OCI-LY3 (cell line): Measurements from ENCODE around the gene RERE.

ENCODE experiments used
- EZH2phosphoT487 ChIP-seq: fragments of 200-600 bp; shearing (Covaris generic); IDR thresholded peaks from 2 replicates; pipeline ENCODE4 v1.6.1; 2018; ENCODE audit warnings: antibody characterized with exemption, mixed run types, low read depth
- TF ChIP-seq, protein P1 (sequence below): fragments of 200-600, 300-600 bp; sonication (generic); IDR thresholded peaks from 2 replicates; pipeline ENCODE4 v1.5.1; 2014; ENCODE audit warnings: antibody characterized with exemption, low read length, low read depth

DNA sequence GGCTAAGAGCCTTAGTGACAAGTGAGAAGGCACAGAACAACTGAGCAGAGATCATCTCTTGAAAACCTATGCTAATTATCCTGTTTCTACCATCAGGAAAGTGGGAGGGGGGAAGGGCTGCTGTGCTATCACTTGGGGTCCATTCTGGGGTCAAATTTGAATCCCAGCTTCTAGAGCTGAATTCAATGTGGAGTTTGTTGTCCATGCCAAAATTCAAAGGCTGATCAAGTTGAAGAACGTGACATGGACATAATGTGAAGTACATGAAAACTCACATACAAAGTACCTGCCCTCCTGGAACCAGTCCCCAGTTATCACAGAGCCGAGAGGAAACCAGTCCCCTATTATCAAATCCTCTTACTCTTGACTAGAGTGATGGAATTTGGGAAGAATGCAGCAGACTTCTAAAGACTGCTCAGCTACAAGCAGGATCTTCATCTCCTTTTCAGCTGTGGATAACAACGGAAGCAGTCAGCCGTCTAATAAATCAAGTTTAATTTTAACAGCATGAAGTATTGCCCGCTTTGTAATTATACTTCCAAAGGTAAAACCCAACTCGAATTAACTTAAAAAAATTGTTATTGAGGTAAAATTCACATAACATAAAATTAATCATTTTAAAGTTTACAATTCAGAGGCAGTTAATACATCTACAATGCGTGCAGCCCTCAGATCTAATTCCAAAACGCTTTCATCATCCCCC lies 421.2 kb downstream of the RERE start:
- TF ChIP-seq, protein P1, sequence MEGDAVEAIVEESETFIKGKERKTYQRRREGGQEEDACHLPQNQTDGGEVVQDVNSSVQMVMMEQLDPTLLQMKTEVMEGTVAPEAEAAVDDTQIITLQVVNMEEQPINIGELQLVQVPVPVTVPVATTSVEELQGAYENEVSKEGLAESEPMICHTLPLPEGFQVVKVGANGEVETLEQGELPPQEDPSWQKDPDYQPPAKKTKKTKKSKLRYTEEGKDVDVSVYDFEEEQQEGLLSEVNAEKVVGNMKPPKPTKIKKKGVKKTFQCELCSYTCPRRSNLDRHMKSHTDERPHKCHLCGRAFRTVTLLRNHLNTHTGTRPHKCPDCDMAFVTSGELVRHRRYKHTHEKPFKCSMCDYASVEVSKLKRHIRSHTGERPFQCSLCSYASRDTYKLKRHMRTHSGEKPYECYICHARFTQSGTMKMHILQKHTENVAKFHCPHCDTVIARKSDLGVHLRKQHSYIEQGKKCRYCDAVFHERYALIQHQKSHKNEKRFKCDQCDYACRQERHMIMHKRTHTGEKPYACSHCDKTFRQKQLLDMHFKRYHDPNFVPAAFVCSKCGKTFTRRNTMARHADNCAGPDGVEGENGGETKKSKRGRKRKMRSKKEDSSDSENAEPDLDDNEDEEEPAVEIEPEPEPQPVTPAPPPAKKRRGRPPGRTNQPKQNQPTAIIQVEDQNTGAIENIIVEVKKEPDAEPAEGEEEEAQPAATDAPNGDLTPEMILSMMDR, result no peak
- no peak for TF ChIP-seq EZH2phosphoT487
